Peyer's patch (tissue), 4 donors: ENCODE data around the gene DDI2.

ENCODE experiments used
- POLR2A ChIP-seq, 2 donors: fragments of 450-650 bp; IDR thresholded peaks; one replicate each; pipeline ENCODE4 v1.5.1; 2017; ENCODE audit warnings: antibody characterized with exemption in 2 of 2, mild to moderate bottlenecking in 2 of 2, moderate library complexity in 2 of 2
- TF ChIP-seq, protein P1 (sequence below), 6 experiments: fragments of 450-650 bp in 4 of 6; fragments of 200-600 bp in 2 of 6; sonication (generic) in 1 of 6; IDR thresholded peaks; one replicate each; pipeline ENCODE4 v1.5.1; 2017 to 2019; ENCODE audit warnings: antibody characterized with exemption in 6 of 6, mild to moderate bottlenecking in 3 of 6, moderate library complexity in 1 of 6

DNA sequence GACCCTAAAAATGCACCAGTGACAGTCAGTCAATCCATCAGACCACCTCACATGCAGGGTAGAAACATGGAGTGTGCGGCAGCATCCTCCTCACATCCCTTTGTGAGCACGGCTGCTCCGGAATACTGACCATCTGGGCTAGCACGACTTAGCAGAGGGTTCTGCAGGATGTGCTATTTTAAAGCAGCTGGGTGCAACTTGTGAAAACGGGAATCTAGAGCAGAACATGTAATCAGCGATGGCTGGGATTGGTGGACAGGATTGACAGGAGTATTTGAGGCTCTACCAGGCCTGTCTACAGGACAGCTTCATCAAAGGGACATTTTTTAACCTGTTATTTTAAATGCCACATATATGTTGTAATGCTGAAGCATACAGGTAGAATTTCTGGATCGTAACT, 50.1 kb downstream of the DDI2 start:
- TF ChIP-seq, protein P1, sequence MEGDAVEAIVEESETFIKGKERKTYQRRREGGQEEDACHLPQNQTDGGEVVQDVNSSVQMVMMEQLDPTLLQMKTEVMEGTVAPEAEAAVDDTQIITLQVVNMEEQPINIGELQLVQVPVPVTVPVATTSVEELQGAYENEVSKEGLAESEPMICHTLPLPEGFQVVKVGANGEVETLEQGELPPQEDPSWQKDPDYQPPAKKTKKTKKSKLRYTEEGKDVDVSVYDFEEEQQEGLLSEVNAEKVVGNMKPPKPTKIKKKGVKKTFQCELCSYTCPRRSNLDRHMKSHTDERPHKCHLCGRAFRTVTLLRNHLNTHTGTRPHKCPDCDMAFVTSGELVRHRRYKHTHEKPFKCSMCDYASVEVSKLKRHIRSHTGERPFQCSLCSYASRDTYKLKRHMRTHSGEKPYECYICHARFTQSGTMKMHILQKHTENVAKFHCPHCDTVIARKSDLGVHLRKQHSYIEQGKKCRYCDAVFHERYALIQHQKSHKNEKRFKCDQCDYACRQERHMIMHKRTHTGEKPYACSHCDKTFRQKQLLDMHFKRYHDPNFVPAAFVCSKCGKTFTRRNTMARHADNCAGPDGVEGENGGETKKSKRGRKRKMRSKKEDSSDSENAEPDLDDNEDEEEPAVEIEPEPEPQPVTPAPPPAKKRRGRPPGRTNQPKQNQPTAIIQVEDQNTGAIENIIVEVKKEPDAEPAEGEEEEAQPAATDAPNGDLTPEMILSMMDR (IDR thresholded peaks at IDR 0.05): no peak
- TF ChIP-seq POLR2A (IDR thresholded peaks at IDR 0.05): no peak
